WTC11 (cell line): ENCODE results near the gene NRF1. TPM values are rescaled to one million over a fixed set of nuclear protein-coding genes. Genes with fewer than 3 reads are reported as not detected.
"Not testable (repeated sequence)": the region's sequence is repeated elsewhere in the genome, so short reads cannot be mapped to it uniquely, and the experiment has no call there.

Experiments used
- ATAC-seq: fragments of 200-7000 bp; cut with Tn5 transposase; 2 replicates; pipeline ENCODE4 v1.10.0; 2021; ENCODE audit warnings: mild to moderate bottlenecking, moderate library complexity
- CTCF ChIA-PET: fragments of 300-600 bp; sonication (Branson Sonifier 250); formaldehyde crosslinking; loops from one replicate; lab custom pipeline; 2021; ENCODE audit warnings: antibody characterized with exemption; lab: Charles Lee
- POLR2A ChIA-PET: fragments of 350-600 bp; sonication (Branson Sonifier 250); formaldehyde crosslinking; loops from one replicate; lab custom pipeline; 2021; ENCODE audit warnings: antibody characterized with exemption; lab: Charles Lee
- DNase-seq: peaks from one replicate; pipeline ENCODE4 v3.0.0; 2021; ENCODE audit warnings: low spot score
- H3K27ac Mint-ChIP-seq: 2 replicates; pipeline ENCODE4 v1.8.0; 2021; ENCODE audit warnings: mixed read lengths
- H3K27me3 Mint-ChIP-seq: 2 replicates; pipeline ENCODE4 v1.8.0; 2021; ENCODE audit warnings: low read depth, mild to moderate bottlenecking, moderate library complexity, mixed read lengths
- H3K36me3 Mint-ChIP-seq: 2 replicates; pipeline ENCODE4 v1.8.0; 2021; ENCODE audit warnings: mixed read lengths
- H3K4me1 Mint-ChIP-seq: 2 replicates; pipeline ENCODE4 v1.8.0; 2022; ENCODE audit warnings: mixed read lengths
- H3K4me3 Mint-ChIP-seq: 2 replicates; pipeline ENCODE4 v1.8.0; 2021; ENCODE audit warnings: mild to moderate bottlenecking, moderate library complexity, mixed read lengths
- H3K9me3 Mint-ChIP-seq: 2 replicates; pipeline ENCODE4 v1.8.0; 2021; ENCODE audit warnings: mixed read lengths
- ATF1 ChIP-seq: sonication (generic); formaldehyde crosslinking; IDR thresholded peaks from 2 replicates; pipeline ENCODE4 v1.8.1; 2023; ENCODE audit warnings: mild to moderate bottlenecking, moderate library complexity, missing genetic modification reagents
- CREM ChIP-seq: sonication (generic); formaldehyde crosslinking; IDR thresholded peaks from 2 replicates; pipeline ENCODE4 v1.8.1; 2022; ENCODE audit warnings: mild to moderate bottlenecking, missing genetic modification reagents, moderate library complexity
- ESRRA ChIP-seq: sonication (generic); formaldehyde crosslinking; IDR thresholded peaks from 2 replicates; pipeline ENCODE4 v1.8.1; 2022; ENCODE audit warnings: mild to moderate bottlenecking, missing genetic modification reagents, borderline replicate concordance
- FOXP1 ChIP-seq: sonication (generic); formaldehyde crosslinking; IDR thresholded peaks from 2 replicates; pipeline ENCODE4 v1.8.0; 2022; ENCODE audit warnings: missing genetic modification reagents, mild to moderate bottlenecking, moderate library complexity, borderline replicate concordance
- JAZF1 ChIP-seq: fragments of 250-450 bp; sonication (Bioruptor Pico); IDR thresholded peaks from 2 replicates; pipeline ENCODE4 v1.9.0; 2021; ENCODE audit warnings: moderate library complexity, mild to moderate bottlenecking, inconsistent platforms
- JUN ChIP-seq: sonication (generic); formaldehyde crosslinking; IDR thresholded peaks from 2 replicates; pipeline ENCODE4 v1.8.0; 2023; ENCODE audit warnings: mild to moderate bottlenecking, missing genetic modification reagents
- SMAD4 ChIP-seq: sonication (generic); formaldehyde crosslinking; IDR thresholded peaks from 2 replicates; pipeline ENCODE4 v1.8.0; 2022; ENCODE audit warnings: mild to moderate bottlenecking, missing genetic modification reagents
- SP1 ChIP-seq: sonication (generic); formaldehyde crosslinking; conservative IDR thresholded peaks from 2 replicates; pipeline ENCODE4 v1.8.1; 2022; ENCODE audit warnings: missing genetic modification reagents
- TEAD1 ChIP-seq: sonication (generic); formaldehyde crosslinking; IDR thresholded peaks from 2 replicates; pipeline ENCODE4 v1.8.0; 2022; ENCODE audit warnings: mild to moderate bottlenecking, missing genetic modification reagents
- ZBTB21 ChIP-seq: sonication (generic); formaldehyde crosslinking; IDR thresholded peaks from 2 replicates; pipeline ENCODE4 v1.8.1; 2023; ENCODE audit warnings: mild to moderate bottlenecking, missing genetic modification reagents, borderline replicate concordance
- ZNF232 ChIP-seq: sonication (generic); formaldehyde crosslinking; IDR thresholded peaks from 2 replicates; pipeline ENCODE4 v1.8.0; 2022; ENCODE audit warnings: mild to moderate bottlenecking, missing genetic modification reagents
- ZNF396 ChIP-seq: fragments of 250-450 bp; sonication (Bioruptor Pico); IDR thresholded peaks from 2 replicates; pipeline ENCODE4 v1.8.0; 2021; ENCODE audit warnings: mild to moderate bottlenecking, moderate library complexity, borderline replicate concordance
- ZNF416 ChIP-seq: fragments of 250-450 bp; sonication (Bioruptor Pico); IDR thresholded peaks from 2 replicates; pipeline ENCODE4 v1.9.0; 2021; ENCODE audit warnings: mild to moderate bottlenecking, inconsistent platforms
- total RNA-seq: library from RNA; stranded (reverse); gene quantifications from 3 replicates; pipeline ENCODE4 v1.2.3, GENCODE V29; 2021
- TF ChIP-seq, protein P1 (sequence below): fragments of 250-450 bp; sonication (Bioruptor Pico); conservative IDR thresholded peaks from 2 replicates; pipeline ENCODE4 v1.9.0; 2021; ENCODE audit warnings: mild to moderate bottlenecking
- TF ChIP-seq, protein P2 (sequence below): sonication (generic); formaldehyde crosslinking; IDR thresholded peaks from 2 replicates; pipeline ENCODE4 v1.8.0; 2023; ENCODE audit warnings: missing genetic modification reagents, mild to moderate bottlenecking, borderline replicate concordance
- TF ChIP-seq, protein P3 (sequence below): sonication (generic); formaldehyde crosslinking; IDR thresholded peaks from 2 replicates; pipeline ENCODE4 v1.8.0; 2022; ENCODE audit warnings: mild to moderate bottlenecking, missing genetic modification reagents
- TF ChIP-seq, protein P4 (sequence below): sonication (generic); formaldehyde crosslinking; IDR thresholded peaks from 2 replicates; pipeline ENCODE4 v1.8.0; 2022; ENCODE audit warnings: mild to moderate bottlenecking, missing genetic modification reagents
- TF ChIP-seq, protein P5 (sequence below): sonication (generic); formaldehyde crosslinking; IDR thresholded peaks from 2 replicates; pipeline ENCODE4 v1.8.1; 2023; ENCODE audit warnings: mild to moderate bottlenecking, missing genetic modification reagents, moderate library complexity

NRF1 gene
- total RNA-seq, 1 experiment from 2014 or later, result 16.4 TPM

DNA sequence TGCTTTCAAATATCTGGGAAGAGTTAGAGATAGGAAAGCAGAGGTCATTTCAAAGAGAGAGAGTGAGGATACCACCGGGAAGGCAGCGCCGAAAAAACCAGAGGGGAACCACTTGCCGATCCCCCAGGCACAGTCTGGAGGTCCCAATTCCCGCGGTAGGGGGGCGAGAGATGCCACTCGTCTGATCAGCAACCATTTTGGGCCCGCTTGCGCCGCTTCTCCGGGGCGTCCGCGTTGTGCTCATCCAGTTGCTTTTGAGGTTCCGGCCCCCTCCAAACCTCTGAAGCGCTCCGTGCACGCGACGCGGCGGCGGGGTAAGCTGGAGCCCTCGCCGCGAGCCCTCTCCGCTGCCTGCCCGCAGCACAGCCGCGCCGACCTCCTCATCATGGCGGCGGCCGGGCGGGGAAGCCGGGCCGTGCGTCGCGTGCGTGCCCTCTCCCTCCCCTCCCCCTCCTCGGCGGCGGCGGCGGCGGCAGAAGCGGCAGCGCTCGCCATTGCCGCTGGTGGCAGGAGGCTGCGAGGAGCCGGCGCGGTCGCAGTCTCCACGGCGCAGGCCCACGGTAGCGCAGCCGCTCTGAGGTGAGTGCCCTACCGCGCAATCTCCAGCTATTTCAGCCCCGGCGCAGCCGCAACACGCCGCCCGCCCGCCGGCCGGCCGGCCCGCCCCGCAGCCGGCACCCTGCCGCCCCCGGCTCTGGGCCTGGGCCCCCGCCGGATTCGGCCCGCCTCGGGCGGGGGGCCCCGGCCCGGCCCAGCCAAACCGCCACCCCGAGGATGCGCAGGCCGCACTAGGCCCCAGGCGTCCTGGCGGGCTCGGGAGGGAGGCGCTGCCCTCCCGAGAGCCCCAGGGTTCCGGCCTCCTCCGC lies at the start of gene NRF1 (continued):
- peak; percentile 72; the same call in 1 of the 2 replicates for TF ChIP-seq CREM (CRISPR knock-in tag)
- TF ChIP-seq JAZF1 (CRISPR knock-in tag), result no peak
- peak; percentile 79 for TF ChIP-seq ESRRA
- no peak for TF ChIP-seq TEAD1 (CRISPR knock-in tag)
- TF ChIP-seq SP1, result peak; percentile 75
- no peak for TF ChIP-seq ZNF396 (CRISPR knock-in tag)
- TF ChIP-seq SMAD4 (CRISPR knock-in tag), result no peak
- TF ChIP-seq FOXP1, result peak; percentile 94
- TF ChIP-seq, protein P1, sequence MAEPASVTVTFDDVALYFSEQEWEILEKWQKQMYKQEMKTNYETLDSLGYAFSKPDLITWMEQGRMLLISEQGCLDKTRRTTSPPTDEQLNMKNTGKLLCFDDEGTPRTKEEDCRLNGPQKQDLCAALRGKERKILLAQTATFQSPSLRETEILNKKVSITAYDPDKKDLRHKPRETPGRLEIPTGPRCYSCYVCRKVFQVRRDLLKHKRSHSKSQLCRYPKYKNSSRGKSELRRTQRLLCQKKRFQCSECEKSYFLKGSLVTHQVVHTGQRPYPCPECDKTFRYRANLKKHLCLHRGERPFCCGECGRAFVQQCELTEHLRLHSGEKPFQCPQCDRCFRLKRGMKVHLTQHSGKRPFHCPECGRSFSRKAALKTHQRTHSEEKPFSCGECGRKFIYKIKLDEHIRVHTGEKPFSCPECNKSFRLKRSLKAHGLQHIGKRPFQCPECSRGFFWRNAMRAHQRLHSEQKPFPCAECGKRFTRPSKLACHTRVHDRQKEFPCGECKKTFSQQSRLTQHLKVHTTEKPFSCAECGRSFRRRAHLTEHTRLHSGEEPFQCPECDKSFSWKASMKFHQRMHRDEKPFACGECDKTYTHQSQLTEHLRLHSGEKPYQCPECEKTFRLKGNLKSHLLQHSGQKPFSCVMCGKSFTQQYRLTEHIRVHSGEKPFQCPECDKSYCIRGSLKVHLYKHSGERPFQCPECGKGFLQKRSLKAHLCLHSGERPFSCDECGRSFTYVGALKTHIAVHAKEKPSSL, result no peak
- no peak for TF ChIP-seq ZNF416 (CRISPR knock-in tag)
- TF ChIP-seq, protein P2, sequence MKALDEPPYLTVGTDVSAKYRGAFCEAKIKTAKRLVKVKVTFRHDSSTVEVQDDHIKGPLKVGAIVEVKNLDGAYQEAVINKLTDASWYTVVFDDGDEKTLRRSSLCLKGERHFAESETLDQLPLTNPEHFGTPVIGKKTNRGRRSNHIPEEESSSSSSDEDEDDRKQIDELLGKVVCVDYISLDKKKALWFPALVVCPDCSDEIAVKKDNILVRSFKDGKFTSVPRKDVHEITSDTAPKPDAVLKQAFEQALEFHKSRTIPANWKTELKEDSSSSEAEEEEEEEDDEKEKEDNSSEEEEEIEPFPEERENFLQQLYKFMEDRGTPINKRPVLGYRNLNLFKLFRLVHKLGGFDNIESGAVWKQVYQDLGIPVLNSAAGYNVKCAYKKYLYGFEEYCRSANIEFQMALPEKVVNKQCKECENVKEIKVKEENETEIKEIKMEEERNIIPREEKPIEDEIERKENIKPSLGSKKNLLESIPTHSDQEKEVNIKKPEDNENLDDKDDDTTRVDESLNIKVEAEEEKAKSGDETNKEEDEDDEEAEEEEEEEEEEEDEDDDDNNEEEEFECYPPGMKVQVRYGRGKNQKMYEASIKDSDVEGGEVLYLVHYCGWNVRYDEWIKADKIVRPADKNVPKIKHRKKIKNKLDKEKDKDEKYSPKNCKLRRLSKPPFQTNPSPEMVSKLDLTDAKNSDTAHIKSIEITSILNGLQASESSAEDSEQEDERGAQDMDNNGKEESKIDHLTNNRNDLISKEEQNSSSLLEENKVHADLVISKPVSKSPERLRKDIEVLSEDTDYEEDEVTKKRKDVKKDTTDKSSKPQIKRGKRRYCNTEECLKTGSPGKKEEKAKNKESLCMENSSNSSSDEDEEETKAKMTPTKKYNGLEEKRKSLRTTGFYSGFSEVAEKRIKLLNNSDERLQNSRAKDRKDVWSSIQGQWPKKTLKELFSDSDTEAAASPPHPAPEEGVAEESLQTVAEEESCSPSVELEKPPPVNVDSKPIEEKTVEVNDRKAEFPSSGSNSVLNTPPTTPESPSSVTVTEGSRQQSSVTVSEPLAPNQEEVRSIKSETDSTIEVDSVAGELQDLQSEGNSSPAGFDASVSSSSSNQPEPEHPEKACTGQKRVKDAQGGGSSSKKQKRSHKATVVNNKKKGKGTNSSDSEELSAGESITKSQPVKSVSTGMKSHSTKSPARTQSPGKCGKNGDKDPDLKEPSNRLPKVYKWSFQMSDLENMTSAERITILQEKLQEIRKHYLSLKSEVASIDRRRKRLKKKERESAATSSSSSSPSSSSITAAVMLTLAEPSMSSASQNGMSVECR (CRISPR knock-in tag), result no peak; the same call in 1 of the 2 replicates
- peak; percentile 54; the same call in 1 of the 2 replicates for TF ChIP-seq ATF1 (CRISPR knock-in tag)
- peak; percentile 81; the same call in 1 of the 2 replicates for TF ChIP-seq ZNF232 (CRISPR knock-in tag)
- TF ChIP-seq, protein P3, sequence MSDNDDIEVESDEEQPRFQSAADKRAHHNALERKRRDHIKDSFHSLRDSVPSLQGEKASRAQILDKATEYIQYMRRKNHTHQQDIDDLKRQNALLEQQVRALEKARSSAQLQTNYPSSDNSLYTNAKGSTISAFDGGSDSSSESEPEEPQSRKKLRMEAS (CRISPR knock-in tag), result peak; percentile 61; the same call in 1 of the 2 replicates
- no peak for TF ChIP-seq JUN (CRISPR knock-in tag)
- no peak for TF ChIP-seq ZBTB21 (CRISPR knock-in tag)
- TF ChIP-seq, protein P4, sequence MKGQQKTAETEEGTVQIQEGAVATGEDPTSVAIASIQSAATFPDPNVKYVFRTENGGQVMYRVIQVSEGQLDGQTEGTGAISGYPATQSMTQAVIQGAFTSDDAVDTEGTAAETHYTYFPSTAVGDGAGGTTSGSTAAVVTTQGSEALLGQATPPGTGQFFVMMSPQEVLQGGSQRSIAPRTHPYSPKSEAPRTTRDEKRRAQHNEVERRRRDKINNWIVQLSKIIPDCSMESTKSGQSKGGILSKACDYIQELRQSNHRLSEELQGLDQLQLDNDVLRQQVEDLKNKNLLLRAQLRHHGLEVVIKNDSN (CRISPR knock-in tag), result no peak
- TF ChIP-seq, protein P5, sequence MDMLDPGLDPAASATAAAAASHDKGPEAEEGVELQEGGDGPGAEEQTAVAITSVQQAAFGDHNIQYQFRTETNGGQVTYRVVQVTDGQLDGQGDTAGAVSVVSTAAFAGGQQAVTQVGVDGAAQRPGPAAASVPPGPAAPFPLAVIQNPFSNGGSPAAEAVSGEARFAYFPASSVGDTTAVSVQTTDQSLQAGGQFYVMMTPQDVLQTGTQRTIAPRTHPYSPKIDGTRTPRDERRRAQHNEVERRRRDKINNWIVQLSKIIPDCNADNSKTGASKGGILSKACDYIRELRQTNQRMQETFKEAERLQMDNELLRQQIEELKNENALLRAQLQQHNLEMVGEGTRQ, result no peak

DNA sequence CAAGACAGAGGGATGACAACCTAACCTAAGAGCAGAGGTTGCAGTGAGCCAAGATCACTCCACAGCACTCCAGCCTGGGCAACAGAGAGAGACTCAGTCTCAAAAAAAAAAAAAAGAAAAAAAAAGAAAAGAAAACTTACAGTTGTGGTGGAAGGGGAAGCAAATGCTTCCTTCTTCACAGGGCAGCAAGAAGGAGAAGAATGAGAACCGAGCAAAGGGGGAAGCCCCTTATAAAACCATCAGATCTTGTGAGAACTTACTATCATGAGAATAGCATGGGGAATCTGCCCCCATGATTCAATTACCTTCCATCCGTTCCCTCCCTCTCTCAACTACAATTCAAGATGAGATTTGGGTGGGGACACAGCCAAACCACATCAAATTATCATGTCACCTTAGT lies 45.2 kb upstream of the NRF1 start:
- POLR2A ChIA-PET, H3K27ac Mint-ChIP-seq, H3K4me3 Mint-ChIP-seq, DNase-seq, H3K4me1 Mint-ChIP-seq, H3K27me3 Mint-ChIP-seq, ATAC-seq, H3K36me3 Mint-ChIP-seq: not testable (repeated sequence)
- peaks cover 17% of the 10 kb centered on the region for H3K9me3 Mint-ChIP-seq
- CTCF ChIA-PET, result interaction anchor here (1.9 kb wide), 1 partner anchor 41 kb away, joined by 6 read pairs; no protein-coding TSS in a partner anchor
